Ovary (tissue), 3 donors: ENCODE results near the gene CTDSP2.

Source experiments
- EP300 ChIP-seq: sonication (generic); formaldehyde crosslinking; IDR thresholded peaks from one replicate; pipeline ENCODE4 v1.6.1; 2017; ENCODE audit warnings: antibody characterized with exemption
- POLR2A ChIP-seq: fragments of 450-650 bp; IDR thresholded peaks from one replicate; pipeline ENCODE4 v1.6.1; 2017; ENCODE audit warnings: antibody characterized with exemption, mild to moderate bottlenecking, moderate library complexity
- TF ChIP-seq, protein P1 (sequence below), 3 donors: fragments of 450-650 bp in 2 of 3; fragments of 200-600 bp in 1 of 3; IDR thresholded peaks; one replicate each; pipeline versions ENCODE4 v1.5.1 to v1.8.0; 2016 to 2022; ENCODE audit warnings: antibody characterized with exemption in 3 of 3, mild to moderate bottlenecking in 1 of 3
- donor health status: DM: no; HTN: no; CAD: no.

DNA sequence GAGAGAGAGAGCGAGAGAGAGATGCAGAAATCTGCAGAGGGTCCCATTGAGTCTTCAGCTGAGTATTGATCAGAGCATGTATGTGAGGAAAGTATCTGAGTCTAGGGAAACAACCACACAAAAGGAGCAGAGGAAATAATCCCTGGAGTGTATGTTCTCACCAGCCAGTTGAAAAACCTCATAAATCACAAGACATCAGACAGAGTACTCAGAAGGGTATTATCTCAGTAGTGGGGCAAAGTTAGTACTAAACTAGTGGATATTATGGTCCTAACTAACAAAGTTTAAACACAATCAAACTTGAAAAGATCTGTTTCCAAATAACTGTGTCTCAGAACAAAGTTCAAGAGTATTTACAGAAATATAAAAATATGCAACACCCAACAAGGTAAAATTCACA is 36.5 kb upstream of the CTDSP2 start:
- TF ChIP-seq, protein P1, sequence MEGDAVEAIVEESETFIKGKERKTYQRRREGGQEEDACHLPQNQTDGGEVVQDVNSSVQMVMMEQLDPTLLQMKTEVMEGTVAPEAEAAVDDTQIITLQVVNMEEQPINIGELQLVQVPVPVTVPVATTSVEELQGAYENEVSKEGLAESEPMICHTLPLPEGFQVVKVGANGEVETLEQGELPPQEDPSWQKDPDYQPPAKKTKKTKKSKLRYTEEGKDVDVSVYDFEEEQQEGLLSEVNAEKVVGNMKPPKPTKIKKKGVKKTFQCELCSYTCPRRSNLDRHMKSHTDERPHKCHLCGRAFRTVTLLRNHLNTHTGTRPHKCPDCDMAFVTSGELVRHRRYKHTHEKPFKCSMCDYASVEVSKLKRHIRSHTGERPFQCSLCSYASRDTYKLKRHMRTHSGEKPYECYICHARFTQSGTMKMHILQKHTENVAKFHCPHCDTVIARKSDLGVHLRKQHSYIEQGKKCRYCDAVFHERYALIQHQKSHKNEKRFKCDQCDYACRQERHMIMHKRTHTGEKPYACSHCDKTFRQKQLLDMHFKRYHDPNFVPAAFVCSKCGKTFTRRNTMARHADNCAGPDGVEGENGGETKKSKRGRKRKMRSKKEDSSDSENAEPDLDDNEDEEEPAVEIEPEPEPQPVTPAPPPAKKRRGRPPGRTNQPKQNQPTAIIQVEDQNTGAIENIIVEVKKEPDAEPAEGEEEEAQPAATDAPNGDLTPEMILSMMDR (IDR thresholded peaks at IDR 0.05), result no peak
- TF ChIP-seq EP300 (no peak), POLR2A (no peak)
